ENCODE measurements around the gene IFITM10.
A peak's percentile ranks its signal among the peaks of the same experiment; 100 is the strongest.

The IFITM10 gene

DNA sequence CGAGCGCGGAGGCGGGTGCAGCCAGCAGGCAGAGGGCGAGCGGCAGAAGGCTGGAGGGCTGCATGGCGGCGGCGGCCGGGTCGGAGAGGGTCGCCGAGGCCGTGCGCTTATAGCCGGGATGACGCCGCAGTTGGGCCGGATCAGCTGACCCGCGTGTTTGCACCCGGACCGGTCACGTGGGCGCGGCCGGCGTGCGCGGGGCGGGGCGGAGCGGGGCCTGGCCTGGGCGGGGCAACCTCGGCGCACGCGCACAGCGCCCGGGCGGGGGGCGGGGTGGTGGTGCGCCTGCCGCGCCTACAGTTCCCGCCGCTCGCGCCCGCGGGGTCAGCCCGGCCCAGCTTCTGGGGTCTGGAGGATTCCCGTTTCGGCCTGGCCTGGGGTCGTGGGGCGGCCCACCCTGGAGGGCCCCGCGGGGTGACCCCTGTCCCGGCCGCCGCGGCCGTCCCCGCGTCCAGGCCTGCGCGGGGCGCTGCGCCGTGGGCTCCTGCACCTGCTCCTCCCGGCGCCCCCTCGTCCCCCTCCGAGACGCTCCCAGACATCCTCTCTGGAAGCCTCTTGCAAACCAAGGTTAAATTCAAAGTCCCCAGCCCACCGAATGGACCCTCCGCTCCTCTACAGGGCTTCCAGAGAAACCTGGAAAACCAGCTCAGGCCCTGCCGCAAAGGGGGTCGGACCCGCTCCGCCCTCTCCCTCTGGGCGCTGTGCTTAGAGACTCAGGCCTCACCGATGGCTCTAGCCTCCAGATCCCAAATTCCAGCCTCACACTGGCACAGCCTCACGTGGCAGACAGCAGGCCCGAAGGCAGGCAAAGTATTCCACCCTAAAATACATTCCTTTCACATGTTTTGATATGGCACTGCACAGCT is 13.6 kb upstream of the IFITM10 start, which contains the start of gene CTSD:
Gene CTSD, minus strand, starts transcription at position 132 of the 866 bp plus-strand sequence. Its CDS starts 68 bp downstream, at position 64.
- H3K4me3 ChIP-seq (ENCODE audit: low read depth, low read length): peak within 1 kb of the TSS; percentile 72

DNA sequence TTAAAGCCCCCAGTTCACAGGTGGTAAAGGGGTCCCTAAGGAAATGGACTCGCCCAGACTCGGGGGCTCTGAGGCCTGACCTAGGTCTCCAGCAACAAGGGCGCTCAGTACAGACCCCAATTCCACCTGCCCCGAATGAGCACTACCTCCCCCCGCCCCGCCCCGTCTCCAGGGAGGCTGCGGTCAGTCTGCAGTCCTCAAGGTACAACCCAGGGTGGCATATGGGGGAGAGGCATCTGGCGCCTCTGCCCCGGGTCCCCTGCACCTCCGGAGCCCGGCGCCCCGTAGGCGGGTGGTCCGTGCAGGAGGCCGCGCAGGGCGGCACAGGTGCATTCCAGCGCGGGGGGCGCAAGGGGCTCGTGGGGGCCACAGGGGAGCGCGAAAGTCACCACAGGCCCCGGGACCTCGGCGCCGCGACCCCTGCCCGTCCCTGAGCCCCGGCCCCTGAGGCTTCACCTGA is 13.0 kb upstream of the IFITM10 start:
- peak overlapping the region; percentile 72 for H3K4me3 ChIP-seq (ENCODE audit: low read depth, low read length)

DNA sequence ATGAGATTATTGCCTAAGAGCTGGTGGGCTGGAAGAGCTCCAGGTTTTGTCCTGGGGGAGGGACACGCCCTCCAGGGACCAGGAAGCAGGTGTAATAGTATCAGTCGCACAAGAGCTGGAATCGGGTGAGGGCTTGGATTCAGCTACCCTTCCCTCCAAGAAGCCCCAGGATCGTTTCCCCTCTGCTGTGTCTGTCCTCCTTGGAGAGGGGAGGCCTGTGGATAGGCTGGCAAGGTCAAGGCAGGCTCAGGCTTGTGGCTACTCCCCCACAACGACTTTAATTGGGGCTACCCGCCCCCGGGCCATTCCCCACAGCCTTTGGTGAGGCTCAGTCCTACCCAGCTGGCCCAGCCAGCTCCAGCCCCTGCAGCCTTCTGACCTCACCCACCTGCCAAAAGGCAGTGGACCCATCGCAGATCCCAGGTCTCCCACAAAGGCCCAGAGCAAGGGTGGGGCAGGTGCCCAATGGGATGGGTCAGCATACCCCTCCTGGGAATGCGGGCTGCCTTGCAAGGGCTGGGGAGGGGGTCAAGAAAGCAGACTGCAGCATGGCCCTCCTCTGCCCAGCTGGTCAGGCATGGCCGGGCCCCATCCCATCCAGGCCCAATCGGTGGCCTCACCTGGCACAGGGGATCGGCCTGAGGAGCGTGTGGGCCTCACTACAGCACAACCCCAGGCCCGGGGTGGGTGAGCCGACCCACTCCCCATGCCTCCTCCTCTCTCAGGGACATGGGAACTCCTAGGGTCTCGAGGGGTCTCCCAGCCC is 12.3 kb upstream of the IFITM10 start:
- H3K4me3 ChIP-seq (ENCODE audit: low read depth, low read length): peak overlapping the region; percentile 72

DNA sequence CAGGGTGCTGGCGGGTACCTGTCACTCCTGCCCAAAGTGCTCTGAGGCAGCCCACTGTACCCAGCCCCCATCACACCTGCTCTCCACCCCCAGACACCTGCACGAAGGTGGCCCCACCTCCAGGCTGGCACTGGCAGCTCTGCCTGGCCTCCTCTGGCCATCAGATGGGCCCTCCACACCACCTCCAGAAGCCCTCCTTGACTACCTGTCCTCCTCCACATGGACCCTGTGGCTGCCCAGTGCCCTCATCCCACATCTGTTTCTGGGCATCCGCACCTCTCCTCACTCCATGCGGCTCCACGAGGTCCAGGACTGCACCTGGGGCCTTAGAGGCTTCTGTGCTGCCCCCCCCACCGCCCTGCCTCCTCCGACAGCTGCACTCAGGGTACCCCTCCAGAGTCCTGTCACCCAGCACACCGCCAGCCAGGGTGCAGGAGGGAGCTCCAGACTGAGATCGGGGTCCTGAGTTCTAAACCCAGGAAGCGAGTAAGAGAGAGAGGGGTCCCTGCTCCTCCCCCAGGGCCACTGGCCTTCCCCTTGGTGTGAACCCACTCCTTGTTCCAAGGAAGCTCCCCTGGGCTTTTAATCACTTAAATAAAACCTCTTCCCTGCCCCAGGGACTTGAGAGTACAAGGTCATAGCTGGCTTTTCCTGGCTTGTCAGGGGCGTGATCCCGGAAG is 11.6 kb upstream of the IFITM10 start:
- H3K4me3 ChIP-seq (ENCODE audit: low read depth, low read length): no peak overlapping the region

- H3K4me3 ChIP-seq (ENCODE audit: low read depth, low read length): no peak overlapping the region
Observed at GRCh38 chr11:1761110-1761856, 10.9 kb upstream of the IFITM10 start.

DNA sequence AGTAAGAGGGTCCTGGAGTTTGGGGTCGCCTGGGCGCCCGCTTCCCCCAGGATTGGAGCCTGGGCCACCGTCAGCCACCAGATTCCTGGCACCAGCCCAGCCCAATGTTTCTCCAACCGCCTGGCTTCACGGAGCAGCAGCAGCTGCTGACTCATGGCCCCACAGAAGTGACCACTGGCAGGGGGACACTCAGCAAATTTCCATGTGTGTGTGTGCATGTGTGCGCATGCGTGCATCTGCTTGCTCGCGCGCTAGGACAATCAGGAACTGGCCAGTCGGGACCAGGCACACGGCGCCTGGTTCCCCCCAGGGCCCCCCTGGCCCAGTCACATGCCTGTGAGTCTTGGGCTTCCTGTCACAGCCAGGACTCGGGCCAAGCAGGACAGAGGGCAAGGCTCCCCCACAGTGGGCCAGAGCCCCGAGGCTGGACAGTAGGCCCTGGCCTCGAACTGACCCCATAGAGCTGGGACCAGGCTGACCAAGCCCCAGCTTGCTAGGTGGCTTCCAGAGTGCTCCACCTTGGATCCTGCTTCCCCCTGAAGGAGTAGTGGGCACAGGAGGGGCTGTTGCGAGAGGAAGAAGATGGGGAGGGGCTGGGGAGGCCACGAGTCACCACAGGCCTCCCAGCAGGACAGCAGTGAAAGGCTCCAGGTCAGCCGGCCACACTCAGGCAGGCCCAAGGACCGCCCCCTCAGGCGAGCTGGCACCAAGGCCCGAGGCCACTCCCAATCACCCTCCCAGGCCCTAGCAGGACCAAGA is 10.1 kb upstream of the IFITM10 start:
- no peak overlapping the region for H3K4me3 ChIP-seq (ENCODE audit: low read depth, low read length)

DNA sequence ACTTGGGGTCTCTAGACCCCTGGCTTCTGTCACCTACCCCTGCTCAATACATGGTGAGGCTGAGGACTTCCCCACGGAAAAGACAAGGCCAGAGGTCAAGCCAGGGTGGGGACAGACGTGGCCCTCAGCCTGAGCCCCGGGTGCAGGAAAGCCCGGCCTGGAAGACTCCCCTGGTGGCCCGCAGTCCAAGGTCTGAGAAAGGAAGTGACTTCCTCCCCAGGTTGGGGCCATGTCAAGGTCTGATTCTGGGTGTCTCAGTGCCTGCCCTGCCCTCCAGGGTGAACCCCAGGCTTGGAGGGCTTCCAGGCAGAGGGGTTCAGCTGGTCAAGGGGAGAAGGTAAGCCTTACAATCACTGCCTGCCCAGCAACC is 9.4 kb upstream of the IFITM10 start:
- no peak overlapping the region for H3K4me3 ChIP-seq (ENCODE audit: low read depth, low read length)

GRCh38 chr11:1759151-1759850 is 8.9 kb upstream of the IFITM10 start:
- no peak overlapping the region for H3K4me3 ChIP-seq (ENCODE audit: low read depth, low read length)

GRCh38 chr11:1758611-1759150 is 8.3 kb upstream of the IFITM10 start:
- no peak overlapping the region for H3K4me3 ChIP-seq (ENCODE audit: low read depth, low read length)

GRCh38 chr11:1757861-1758610 is 7.6 kb upstream of the IFITM10 start:
- H3K4me3 ChIP-seq (ENCODE audit: low read depth, low read length): no peak overlapping the region

- no peak overlapping the region for H3K4me3 ChIP-seq (ENCODE audit: low read depth, low read length)
Observed at GRCh38 chr11:1756791-1757771, 6.7 kb upstream of the IFITM10 start.

- H3K4me3 ChIP-seq (ENCODE audit: low read depth, low read length): no peak overlapping the region
Observed at GRCh38 chr11:1755692-1756561, 5.5 kb upstream of the IFITM10 start.

DNA sequence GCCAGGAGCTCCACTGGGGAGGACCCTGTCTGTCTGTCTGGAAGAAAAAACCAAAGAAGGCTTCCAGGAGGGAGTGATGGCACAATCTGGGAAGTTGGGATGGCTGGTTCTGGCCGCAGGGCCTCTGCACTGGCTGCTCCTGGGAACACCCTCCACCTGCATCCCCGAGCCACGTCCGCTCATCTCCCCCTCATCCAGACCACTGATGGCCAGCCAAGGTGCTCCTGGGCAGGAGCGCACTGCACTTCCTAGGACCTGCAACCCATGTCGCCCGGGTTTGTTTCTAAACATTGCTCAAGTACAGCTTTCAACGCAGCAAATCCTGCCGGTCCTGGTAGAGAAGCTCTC is 4.9 kb upstream of the IFITM10 start:
- H3K4me3 ChIP-seq (ENCODE audit: low read depth, low read length): no peak overlapping the region

GRCh38 chr11:1754376-1755150 is 4.2 kb upstream of the IFITM10 start:
- no peak overlapping the region for H3K4me3 ChIP-seq (ENCODE audit: low read depth, low read length)

- H3K4me3 ChIP-seq (ENCODE audit: low read depth, low read length): no peak overlapping the region
Observed at GRCh38 chr11:1753929-1754305, 3.5 kb upstream of the IFITM10 start.
